DMS114 treated with DMSO at 0.1 percent for 48 hours (cell line): ENCODE measurements around the gene AFP.

Source experiments
- DNase-seq: peaks from one replicate; lab custom pipeline; 2025; ENCODE audit not compliant: unreplicated experiment; lab: John Stamatoyannopoulos, UW

AFP gene

DNA sequence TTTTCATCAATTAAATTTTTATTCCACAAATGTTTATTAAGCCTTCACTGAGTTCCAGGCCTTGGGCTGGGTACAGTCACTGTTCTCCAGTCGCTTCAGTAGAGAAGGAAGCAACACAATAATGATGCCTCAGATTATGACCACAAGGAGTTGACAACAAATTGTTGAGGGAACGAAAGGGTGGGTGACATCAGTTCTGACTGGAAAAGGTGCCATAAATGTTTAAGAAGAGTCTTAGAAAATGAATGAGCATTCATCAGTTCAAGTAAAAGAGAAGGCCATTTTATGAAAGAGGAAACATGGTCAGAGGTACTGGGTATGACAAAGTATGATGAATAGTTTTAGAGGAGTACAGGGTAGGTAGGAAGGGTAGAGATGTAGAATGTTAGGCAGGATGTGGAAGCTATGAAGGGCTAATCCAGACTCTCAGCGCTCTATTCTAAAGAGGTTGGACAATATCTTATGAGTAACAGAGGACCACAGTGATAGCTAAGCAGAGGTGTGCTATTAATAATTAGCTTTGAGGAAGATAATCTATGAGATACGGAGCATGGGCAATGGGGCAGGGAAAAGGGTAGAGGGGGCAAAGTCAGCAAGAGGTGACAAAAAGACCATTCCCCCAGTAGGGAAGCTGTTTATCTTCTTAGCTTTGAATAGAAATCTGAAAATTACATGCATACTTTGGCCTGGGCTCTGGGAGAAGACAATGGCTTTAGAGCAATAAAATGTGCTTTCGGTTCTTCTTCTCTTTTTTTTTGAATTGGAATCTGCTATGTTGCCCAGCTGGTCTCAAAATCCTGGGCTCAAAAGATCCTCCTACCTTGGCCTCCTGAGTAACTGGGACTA lies 20.4 kb downstream of the AFP start:
- no peak for DNase-seq

DNA sequence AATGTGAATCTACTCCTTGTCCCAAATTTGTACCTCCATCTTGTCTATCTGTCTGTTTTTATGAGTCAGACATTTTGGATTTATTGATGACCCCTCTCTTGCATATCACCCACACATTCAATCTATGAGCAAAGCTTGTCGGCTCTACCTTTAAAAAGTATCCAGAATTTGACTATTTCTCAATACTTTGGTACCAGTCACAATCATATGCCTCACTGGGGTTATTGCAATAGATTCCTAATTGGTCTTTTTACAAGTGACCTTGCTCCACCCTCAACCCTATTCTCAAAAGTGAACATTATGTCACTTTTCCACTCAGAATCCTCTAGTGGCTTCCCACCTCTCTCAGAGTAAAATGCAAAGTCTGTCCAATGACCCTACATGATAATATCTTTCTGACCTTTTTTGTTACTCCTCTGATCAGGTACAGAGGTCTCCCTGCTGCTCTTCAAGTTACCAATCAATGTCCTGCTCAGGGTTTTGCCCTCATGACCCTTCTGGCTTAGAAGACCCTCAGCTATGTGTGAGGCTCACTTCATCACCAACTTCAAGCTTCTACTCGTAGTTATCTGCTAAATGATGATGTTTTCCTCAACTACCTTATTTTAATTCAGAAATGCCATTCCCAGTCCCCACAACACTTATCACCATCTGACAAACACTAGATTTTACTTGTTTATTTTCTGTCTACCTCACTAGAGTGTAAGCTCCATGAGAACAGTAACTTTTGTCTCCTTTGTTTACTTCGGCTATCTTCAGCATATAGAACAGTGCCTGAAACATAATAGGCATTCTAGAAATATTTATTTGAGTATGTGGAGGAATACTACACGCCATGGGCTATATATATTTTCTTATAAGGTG lies 22.4 kb downstream of the AFP start:
- no peak for DNase-seq

DNA sequence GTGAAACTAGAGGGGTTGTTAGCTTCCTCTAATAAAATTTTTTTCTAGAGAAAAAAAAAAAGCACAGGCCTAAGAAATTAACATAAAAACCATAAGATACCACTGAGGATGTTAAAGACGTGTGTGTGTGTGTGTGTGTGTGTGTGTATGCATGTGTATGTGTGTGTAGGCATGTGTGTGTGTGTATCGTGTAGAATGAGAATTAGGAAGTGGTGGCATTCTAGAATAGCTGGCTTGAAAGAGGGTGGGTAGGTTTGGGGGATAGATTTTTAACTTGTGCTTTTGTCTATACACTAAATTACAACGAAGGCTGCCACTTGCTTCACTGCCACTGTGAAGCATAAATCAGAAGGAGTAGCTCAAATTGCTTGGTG lies 23.0 kb downstream of the AFP start:
- no peak for DNase-seq

DNA sequence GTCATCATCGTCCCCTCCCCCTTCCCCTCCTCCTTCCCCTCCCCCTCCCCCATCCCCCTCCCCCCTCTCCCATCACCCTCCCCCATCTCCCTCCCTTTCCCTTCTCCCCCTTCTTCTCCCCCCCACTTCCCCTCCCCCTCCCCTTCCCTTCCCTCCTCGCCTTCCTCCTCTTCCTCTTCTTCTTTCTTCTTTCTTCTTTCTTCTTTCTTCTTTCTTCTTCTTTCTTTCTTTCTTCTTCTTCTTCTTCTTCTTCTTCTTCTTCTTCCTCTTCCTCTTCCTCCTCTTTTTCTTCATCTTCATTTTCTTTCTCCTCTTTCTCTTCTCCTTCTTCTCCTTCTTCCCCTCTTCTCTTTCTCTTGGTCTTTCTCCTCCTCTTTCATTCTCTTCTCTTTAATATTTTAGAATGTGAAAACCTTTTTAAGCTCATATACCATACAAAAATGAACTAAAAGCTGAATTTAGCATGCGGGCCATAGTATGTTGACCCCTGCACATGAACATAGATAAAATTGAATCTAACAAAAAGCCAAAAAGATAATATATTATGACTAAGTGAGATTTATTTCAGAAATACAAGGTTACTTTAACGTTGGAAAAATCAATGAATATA lies 25.0 kb downstream of the AFP start:
- DNase-seq, result no peak

DNA sequence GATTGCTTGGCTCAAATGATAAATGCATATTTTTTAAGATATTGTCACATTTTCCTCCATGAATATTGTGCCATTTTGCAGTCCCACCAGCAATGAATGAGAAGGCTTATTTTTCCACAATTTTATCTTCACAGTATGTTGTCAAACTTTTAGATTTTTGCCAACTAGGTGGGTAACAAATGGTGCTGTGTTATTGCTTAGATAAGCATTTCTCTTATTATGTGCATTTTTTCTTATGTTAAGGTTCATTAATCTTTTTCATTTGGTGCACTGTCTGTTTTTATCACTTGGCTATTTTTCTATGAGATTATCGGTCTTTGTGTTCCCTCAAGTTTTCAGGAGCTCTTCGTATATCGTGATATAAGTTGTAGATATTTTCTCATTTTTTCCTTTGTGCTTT lies 32.1 kb downstream of the AFP start:
- DNase-seq, result no peak

DNA sequence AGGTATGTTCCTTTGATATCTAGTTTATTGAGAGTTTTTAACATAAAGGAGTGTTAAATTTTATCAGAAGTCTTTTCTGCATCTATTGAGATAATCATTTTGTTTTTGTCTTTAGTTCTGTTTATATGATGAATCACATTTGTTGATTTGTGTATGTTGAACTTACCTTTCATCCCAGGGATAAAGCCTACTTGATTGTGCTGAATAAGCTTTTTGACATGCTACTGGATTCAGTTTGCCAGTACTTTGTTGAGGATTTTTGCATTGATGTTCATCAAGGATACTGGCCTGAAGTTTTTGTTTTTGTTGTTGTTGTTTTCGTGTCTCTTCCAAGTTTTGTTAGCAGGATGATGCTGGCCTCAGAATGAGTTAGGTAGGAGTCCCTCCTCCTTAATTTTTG lies 34.7 kb downstream of the AFP start:
- DNase-seq, result no peak

DNA sequence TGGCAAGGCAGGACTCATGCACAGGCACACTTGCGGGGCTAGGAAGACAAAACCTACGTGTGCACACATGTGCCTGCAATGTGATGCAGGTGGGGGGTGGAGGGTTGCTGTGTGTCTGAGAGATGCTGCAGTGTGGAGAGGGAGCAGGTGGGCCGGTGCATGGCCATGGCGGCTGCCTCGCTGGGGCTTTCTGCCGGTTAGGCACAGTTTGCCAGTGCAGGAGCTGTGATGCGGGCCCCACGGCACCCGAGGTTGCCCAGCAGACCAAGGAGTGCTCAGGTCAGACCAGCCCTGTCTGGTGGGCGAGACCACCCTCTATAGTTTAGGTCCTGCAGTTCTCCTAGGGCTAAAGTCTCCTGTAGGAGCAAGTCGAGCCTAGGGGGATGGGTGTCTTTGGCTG lies 41.2 kb downstream of the AFP start:
- no peak for DNase-seq

DNA sequence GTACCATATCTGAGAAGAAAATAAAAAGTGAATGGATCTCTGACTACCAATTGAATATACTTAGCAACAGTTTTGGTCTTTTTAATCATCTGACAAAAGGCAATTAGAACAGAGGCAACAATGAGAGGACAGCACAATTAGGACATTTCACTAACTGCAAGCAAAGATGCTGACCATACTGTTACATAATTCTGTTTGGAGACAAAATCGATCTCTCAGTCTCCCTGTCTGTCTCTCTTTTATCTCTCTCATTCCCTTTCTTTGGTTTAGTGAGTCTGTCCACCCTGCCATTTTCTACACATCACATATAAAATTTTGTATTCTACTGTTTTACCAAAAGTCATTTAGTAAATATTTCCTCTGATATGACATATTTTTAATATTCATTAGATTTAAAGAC lies 43.3 kb downstream of the AFP start:
- no peak for DNase-seq

DNA sequence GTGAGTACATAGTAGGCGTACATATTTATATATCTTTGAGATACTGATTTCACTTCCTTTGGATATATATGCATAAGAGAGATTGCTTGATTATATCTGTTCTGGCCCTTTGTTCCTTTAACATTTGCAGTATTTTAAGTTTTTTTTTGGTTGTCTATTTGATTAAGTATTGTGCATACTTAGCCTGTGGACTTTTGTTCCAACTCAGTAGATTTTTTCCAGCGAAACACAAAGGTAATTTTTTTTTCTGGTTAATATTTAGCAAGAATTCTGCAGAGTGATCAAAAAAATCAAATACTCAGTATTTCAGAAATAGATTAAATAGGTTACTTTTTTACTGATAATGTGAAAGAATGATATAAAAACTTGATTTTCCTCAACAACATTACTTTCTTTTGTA lies 45.3 kb downstream of the AFP start, which contains the start of gene AFM:
TSS of gene AFM (plus strand) at position 388 of the 400 bp plus-strand sequence. CDS start 31 bp downstream, outside the sequence.
- no peak for DNase-seq

DNA sequence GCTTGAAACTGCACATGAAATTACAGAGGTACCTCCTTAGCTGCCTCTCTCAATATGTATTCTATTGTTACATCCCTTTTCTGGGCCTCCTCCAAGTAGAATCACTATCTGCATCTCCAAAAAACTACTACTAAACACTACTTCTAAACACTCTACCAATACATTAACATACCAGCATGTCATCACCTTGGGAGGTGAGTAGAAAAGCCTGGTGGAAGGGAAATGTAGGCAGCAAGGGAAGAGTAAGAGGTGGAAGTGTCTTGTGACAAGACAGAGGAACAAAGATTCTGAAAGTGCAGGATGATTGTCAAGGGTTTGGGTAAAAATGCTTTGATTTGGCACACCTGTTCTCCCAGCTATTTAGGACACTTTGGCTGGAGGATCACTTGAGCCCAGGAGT lies 49.1 kb downstream of the AFP start:
- no peak for DNase-seq

DNA sequence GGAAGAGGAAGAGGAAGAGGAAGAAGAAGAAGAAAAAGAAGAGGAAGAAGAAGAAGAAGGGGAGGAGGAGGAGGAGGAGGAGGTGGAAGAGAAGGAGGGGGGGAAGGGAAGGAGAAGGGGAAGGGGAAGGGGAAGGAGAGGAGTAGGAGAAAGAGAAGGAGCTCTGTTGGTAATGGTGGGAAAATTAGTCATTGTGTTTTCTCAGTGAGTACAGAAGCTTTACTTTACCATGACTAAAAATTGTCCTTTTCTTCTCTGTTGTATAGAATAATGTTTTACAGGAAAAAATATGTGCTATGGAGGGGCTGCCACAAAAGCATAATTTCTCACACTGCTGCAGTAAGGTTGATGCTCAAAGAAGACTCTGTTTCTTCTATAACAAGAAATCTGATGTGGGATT lies 49.6 kb downstream of the AFP start:
- DNase-seq, result no peak

DNA sequence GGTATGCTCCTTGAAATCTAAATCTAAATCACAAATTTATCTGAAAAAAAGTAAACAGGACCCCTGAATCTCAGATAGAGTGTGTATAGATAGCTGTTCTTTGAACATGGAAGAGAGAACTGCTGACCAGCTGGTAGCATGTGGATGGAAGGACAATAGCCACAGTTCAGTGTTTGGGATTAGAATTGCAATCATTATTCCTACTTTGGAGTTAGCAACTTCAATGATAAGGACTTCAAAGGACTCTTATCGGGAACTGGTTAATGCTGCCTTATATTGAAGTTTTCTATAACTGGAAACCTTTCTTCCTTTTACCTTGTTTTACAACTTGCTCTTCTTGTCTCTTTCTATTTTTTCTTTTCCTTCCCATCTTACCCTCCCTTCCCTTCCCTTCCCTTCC lies 50.5 kb downstream of the AFP start:
- no peak for DNase-seq

DNA sequence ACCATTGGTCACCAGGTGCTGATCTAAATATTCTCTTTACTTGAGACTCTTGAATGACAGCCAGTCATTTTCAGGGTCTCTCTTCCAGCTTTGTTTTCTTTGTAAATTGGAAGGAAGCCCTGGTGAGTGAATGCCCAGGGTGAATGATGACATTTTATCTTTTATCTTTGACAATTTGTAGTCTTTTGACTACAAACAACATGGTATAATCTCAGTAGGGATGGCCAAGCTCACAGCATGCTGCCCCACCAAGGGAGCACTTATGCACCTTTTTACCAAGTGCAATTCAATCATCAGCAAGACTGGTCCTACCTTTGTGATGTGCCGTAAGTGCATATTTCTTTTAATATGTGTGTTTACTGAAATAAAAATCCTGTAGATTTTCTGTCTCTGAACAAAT lies 51.2 kb downstream of the AFP start:
- no peak for DNase-seq

DNA sequence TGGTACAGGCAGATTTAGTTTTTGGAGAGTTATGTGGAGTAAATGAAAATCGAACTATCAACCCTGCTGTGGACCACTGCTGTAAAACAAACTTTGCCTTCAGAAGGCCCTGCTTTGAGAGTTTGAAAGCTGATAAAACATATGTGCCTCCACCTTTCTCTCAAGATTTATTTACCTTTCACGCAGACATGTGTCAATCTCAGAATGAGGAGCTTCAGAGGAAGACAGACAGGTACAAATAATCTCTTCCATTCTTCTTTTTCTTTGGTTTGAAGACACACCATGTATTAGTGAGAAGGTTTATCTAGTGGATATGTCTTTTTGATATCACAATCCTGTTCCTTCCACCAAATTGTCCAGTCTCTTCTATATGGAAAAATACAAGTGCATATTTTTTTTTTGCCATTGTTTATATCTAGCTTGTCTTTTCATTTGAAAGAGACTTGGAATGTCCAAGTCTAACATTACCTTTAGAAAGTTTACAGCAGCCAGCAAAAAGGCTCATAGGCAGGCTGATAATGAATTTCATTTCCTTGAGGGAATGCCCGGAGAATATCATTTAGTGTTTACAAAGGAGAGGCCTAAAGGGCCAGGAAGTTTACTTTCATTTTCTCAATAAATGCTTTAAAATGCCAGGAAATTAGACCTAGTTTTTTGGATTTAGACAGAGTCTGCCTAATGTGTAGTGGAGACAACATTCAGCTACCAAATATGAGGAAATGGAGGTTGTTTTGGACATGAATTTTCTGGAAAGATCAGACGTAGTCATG lies 64.2 kb downstream of the AFP start:
- no peak for DNase-seq

DNA sequence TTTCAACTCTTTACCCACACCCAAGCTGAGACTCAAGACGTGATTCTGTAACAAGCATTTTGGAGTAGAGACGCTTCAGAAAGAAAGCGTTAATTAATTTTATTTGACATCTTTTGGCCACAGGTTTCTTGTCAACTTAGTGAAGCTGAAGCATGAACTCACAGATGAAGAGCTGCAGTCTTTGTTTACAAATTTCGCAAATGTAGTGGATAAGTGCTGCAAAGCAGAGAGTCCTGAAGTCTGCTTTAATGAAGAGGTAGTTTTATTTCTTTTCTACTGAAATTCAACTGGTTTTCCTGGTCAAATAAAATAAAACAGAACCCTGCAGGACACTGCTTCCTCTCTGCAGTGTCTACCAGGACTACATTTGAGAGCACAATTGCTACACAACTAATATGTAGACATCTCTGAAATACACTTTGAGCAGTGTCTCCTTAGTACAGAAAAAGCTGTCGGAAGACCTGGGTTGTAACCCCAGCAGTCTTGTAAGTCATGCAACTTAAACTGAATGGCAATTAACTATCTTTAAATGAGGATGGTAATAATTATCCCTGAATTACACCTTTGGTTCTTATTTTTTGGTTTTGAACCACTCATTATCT lies 65.7 kb downstream of the AFP start:
- DNase-seq, result no peak

DNA sequence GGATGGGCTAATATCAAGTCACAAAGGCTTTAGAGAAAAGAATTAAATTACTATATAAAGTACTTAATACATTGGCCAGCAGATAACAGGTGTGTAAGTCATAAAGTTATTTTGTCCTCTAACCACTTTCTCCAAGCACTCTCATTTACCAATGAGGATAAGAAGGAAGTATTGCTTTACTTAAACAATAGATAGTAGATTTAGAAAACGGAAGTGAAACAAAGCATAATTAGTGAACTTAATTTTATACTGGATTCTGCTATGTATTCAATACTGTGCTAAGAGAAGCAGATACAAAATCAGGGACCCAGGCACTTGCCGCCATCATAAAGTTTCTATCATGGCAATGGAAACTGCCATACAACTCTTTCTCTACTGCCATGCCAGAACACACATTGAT lies 69.5 kb downstream of the AFP start:
- no peak for DNase-seq
